ENCODE data around the gene SDCCAG8. TPM values are rescaled to one million over a fixed set of nuclear protein-coding genes. Genes with fewer than 3 reads are reported as not detected.

SDCCAG8 gene
- total RNA-seq, 2 donors from 2014 or later = 18.4 to 18.8 TPM

- H3K9me3 ChIP-seq = no peaks in the 10 kb centered on the region
- no peak for TF ChIP-seq CTCF (IDR thresholded peaks at IDR 0.05)
- no peak overlapping the region for H3K9ac ChIP-seq (ENCODE audit: low read depth in 2 of 2, low read length in 2 of 2)
- no peak overlapping the region for H3K27ac ChIP-seq
- no peaks in the 10 kb centered on the region for H3K27me3 ChIP-seq
- H3K4me3 ChIP-seq = no peak overlapping the region
- no peaks in the 10 kb centered on the region for H3K36me3 ChIP-seq
- DNase-seq = no peak
- no peaks in the 10 kb centered on the region for H3K4me1 ChIP-seq
- intact Hi-C loops (cut with DNase I) = no loop called here
Measured at GRCh38 chr1:243510928-243511327, 255.1 kb downstream of the SDCCAG8 start.

- intact Hi-C loops (cut with DNase I) = no loop called here
- no peaks in the 10 kb centered on the region for H3K4me1 ChIP-seq
- no peak for DNase-seq
- no peak overlapping the region for H3K27ac ChIP-seq
- no peak overlapping the region for H3K9ac ChIP-seq (ENCODE audit: low read depth in 2 of 2, low read length in 2 of 2)
- no peaks in the 10 kb centered on the region for H3K27me3 ChIP-seq
- TF ChIP-seq CTCF (IDR thresholded peaks at IDR 0.05) = no peak
- no peaks in the 10 kb centered on the region for H3K36me3 ChIP-seq
- H3K9me3 ChIP-seq = no peaks in the 10 kb centered on the region
- H3K4me3 ChIP-seq = no peak overlapping the region
Measured at GRCh38 chr1:243513726-243514491, 258.1 kb downstream of the SDCCAG8 start.

- Histone ChIP-seq H3K4me1 (no peaks in the 10 kb centered on the region), H3K27me3 (no peaks in the 10 kb centered on the region), H3K36me3 (no peaks in the 10 kb centered on the region), H3K4me3 (no peak overlapping the region), H3K27ac (no peak overlapping the region), H3K9me3 (no peaks in the 10 kb centered on the region), H3K9ac (ENCODE audit: low read depth in 2 of 2, low read length in 2 of 2) (no peak overlapping the region)
- TF ChIP-seq CTCF (IDR thresholded peaks at IDR 0.05) = no peak
- intact Hi-C loops (cut with DNase I) = no loop called here
- no peak for DNase-seq
Measured at GRCh38 chr1:243514927-243515326, 259.1 kb downstream of the SDCCAG8 start.

- no peak overlapping the region for H3K4me3 ChIP-seq
- no peak for DNase-seq
- no peak overlapping the region for H3K9ac ChIP-seq (ENCODE audit: low read depth in 2 of 2, low read length in 2 of 2)
- H3K27me3 ChIP-seq = no peaks in the 10 kb centered on the region
- intact Hi-C loops (cut with DNase I) = no loop called here
- no peaks in the 10 kb centered on the region for H3K36me3 ChIP-seq
- TF ChIP-seq CTCF (IDR thresholded peaks at IDR 0.05) = no peak
- H3K4me1 ChIP-seq = no peaks in the 10 kb centered on the region
- no peaks in the 10 kb centered on the region for H3K9me3 ChIP-seq
- no peak overlapping the region for H3K27ac ChIP-seq
Measured at GRCh38 chr1:243520831-243521230, 265.0 kb downstream of the SDCCAG8 start.

GRCh38 chr1:243523766-243524165 lies 267.9 kb downstream of the SDCCAG8 start:
- no peak for TF ChIP-seq CTCF (IDR thresholded peaks at IDR 0.05)
- no peak overlapping the region for H3K4me3 ChIP-seq
- intact Hi-C loops (cut with DNase I) = no loop called here
- no peak overlapping the region for H3K27ac ChIP-seq
- H3K9ac ChIP-seq (ENCODE audit: low read depth in 2 of 2, low read length in 2 of 2) = no peak overlapping the region
- no peaks in the 10 kb centered on the region for H3K36me3 ChIP-seq
- no peaks in the 10 kb centered on the region for H3K27me3 ChIP-seq
- DNase-seq = no peak
- no peaks in the 10 kb centered on the region for H3K9me3 ChIP-seq
- no peaks in the 10 kb centered on the region for H3K4me1 ChIP-seq
